ENCODE measurements around the gene SLIT3.
A peak's percentile ranks its signal among the peaks of the same experiment; 100 is the strongest.
"Not testable (repeated sequence)": the region's sequence is repeated elsewhere in the genome, so short reads cannot be mapped to it uniquely, and the experiment has no call there.

SLIT3 gene

DNA sequence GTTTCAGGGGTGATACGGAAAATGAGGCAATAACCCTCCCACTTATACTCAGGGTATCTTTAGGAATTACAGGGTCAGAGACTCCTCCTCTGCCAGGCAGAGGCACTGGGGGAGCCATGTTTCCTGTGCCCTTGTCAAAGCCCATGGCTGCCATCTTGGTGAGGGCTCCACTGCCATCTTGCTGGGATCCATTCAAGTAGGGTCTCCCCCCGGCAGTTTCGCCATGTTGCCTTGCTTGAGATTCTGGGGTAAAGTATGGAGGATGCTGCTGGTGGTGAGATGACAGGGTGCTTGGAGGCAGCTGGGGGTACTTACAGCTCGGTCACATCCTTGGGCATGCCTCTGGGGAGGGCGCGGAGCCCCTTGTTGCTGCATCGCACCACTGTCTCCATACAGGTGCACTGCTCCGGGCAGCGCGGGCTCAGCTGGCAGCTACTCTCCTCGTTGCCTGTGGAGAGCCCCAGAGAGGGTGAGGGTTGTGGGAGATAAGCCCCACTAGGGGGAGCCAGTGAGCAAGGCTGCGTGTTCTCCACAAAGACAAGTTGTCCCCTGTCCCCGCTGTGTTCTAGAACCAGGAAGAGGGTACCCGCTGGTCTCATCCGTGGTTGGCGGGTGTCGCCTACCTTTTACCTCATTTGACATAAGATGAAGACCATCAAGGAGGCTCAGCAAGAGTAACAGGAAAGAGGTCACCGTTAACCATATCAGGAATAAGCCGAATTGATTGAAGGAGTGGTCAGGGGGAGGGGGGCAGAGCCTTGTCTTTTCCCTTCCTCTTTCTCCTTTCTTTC is 552.8 kb downstream of the SLIT3 start:
- Histone ChIP-seq H3K27ac (ENCODE audit: low read depth, low read length) (no peak overlapping the region), H3K4me2 (ENCODE audit: low read depth, low read length, poor library complexity, severe bottlenecking) (no peak overlapping the region), H3F3A (ENCODE audit: insufficient read depth) (no peaks in the 10 kb centered on the region), H3K4me3 (ENCODE audit: insufficient read depth, low read length, poor library complexity, severe bottlenecking) (no peak overlapping the region), H3K27me3 (ENCODE audit: low read length) (no peaks in the 10 kb centered on the region), H3K9me2 (replicated peaks; ENCODE audit: insufficient read depth, low read length) (no peaks in the 10 kb centered on the region), H3K9ac (ENCODE audit: low read length) (no peak overlapping the region), H3K79me2 (ENCODE audit: insufficient read depth, low read length) (no peaks in the 10 kb centered on the region), H3K36me3 (ENCODE audit: low read length) (no peaks in the 10 kb centered on the region), H2AFZ (ENCODE audit: low read depth, low read length, severe bottlenecking) (no peak overlapping the region), H3K9me3 (ENCODE audit: insufficient read depth, low read length) (no peaks in the 10 kb centered on the region), H4K20me1 (ENCODE audit: low read depth, low read length) (no peaks in the 10 kb centered on the region)
- TF ChIP-seq, protein P1, sequence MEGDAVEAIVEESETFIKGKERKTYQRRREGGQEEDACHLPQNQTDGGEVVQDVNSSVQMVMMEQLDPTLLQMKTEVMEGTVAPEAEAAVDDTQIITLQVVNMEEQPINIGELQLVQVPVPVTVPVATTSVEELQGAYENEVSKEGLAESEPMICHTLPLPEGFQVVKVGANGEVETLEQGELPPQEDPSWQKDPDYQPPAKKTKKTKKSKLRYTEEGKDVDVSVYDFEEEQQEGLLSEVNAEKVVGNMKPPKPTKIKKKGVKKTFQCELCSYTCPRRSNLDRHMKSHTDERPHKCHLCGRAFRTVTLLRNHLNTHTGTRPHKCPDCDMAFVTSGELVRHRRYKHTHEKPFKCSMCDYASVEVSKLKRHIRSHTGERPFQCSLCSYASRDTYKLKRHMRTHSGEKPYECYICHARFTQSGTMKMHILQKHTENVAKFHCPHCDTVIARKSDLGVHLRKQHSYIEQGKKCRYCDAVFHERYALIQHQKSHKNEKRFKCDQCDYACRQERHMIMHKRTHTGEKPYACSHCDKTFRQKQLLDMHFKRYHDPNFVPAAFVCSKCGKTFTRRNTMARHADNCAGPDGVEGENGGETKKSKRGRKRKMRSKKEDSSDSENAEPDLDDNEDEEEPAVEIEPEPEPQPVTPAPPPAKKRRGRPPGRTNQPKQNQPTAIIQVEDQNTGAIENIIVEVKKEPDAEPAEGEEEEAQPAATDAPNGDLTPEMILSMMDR (IDR thresholded peaks at IDR 0.05; ENCODE audit: insufficient read depth, low read length, poor library complexity, severe bottlenecking): peak; percentile 77
- no peak for TF ChIP-seq EZH2phosphoT487 (conservative IDR thresholded peaks at IDR 0.05; ENCODE audit: low read length)

DNA sequence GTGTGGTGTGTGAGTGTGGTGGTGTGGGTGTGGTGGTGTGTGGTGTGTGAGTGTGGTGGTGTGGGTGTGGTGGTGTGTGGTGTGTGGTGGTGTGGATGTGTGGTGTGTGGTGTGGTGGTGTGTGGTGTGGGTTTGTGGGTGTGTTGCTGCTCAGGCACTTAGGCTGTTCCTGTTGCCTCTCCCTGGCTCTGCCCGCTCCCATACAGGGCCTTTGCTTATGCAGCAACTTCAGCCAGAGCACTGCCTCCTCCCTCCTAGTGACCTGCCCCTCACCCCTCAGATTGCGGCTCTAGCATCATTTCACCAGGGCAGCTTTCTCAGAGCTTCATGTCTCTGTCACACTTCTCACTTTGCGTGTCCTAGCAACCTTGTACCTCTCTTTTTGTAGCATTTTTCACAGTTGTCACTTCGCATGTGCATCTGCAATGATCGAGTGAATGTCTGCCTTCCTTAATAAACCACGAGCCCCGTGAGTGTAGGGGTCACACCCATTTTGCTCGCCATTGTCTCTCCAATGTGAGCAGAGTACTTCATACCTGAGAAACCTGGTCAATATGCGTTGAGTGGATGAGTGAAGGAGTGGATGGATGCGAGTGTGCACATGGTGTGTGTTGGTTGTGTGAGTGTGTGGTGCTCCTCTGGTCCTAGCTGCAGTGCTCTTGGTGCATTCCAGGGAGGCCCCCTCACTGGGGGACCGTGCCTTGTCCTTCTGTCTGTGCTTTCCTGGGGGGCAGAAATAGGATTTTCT is 553.9 kb downstream of the SLIT3 start:
- H2AFZ ChIP-seq (ENCODE audit: low read depth, low read length, severe bottlenecking): no peak overlapping the region
- no peaks in the 10 kb centered on the region for H4K20me1 ChIP-seq (ENCODE audit: low read depth, low read length)
- H3K36me3 ChIP-seq (ENCODE audit: low read length): no peaks in the 10 kb centered on the region
- H3K9me3 ChIP-seq (ENCODE audit: insufficient read depth, low read length): no peaks in the 10 kb centered on the region
- no peak overlapping the region for H3K9ac ChIP-seq (ENCODE audit: low read length)
- H3K9me2 ChIP-seq (replicated peaks; ENCODE audit: insufficient read depth, low read length): no peaks in the 10 kb centered on the region
- H3K4me2 ChIP-seq (ENCODE audit: low read depth, low read length, poor library complexity, severe bottlenecking): no peak overlapping the region
- no peaks in the 10 kb centered on the region for H3F3A ChIP-seq (ENCODE audit: insufficient read depth)
- H3K27me3 ChIP-seq (ENCODE audit: low read length): no peaks in the 10 kb centered on the region
- TF ChIP-seq EZH2phosphoT487 (conservative IDR thresholded peaks at IDR 0.05; ENCODE audit: low read length): no peak
- TF ChIP-seq, protein P1 (IDR thresholded peaks at IDR 0.05; ENCODE audit: insufficient read depth, low read length, poor library complexity, severe bottlenecking): no peak
- H3K27ac ChIP-seq (ENCODE audit: low read depth, low read length): no peak overlapping the region
- no peaks in the 10 kb centered on the region for H3K79me2 ChIP-seq (ENCODE audit: insufficient read depth, low read length)
- H3K4me3 ChIP-seq (ENCODE audit: insufficient read depth, low read length, poor library complexity, severe bottlenecking): no peak overlapping the region

DNA sequence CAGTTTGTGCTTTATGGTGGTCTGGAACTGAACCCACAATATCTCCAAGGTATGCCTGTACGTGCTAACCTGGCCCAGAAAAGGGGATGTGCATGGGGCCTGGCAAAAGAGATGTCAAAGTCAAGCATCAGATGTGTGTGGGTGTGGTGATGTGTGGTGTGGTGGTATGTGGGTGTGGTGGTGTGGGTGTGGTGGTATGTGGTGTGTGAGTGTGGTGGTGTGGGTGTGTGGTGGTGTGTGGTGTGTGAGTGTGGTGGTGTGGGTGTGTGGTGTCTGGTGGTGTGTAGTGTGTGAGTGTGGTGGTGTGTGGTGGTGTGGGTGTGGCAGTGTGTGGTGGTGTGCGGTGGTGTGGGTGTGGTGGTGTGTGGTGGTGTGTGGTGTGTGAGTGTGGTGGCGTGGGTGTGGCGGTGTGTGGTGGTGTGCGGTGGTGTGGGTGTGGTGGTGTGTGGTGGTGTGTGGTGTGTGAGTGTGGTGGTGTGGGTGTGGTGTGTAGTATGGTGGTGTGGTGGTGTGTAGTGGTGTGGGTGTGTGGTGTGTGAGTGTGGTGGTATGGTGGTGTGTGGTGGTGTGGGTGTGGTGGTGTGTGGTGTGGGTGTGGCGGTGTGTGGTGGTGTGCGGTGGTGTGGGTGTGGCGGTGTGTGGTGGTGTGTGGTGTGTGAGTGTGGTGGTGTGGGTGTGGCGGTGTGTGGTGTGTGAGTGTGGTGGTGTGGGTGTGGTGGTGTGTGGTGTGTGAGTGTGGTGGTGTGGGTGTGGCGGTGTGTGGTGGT is 554.6 kb downstream of the SLIT3 start:
- not testable (repeated sequence) for H3K27me3 ChIP-seq (ENCODE audit: low read length); H2AFZ ChIP-seq (ENCODE audit: low read depth, low read length, severe bottlenecking); H3K9me3 ChIP-seq (ENCODE audit: insufficient read depth, low read length); H3K9ac ChIP-seq (ENCODE audit: low read length); H3F3A ChIP-seq (ENCODE audit: insufficient read depth); H3K27ac ChIP-seq (ENCODE audit: low read depth, low read length); H3K79me2 ChIP-seq (ENCODE audit: insufficient read depth, low read length); H3K9me2 ChIP-seq (replicated peaks; ENCODE audit: insufficient read depth, low read length); H4K20me1 ChIP-seq (ENCODE audit: low read depth, low read length); H3K4me3 ChIP-seq (ENCODE audit: insufficient read depth, low read length, poor library complexity, severe bottlenecking); H3K4me2 ChIP-seq (ENCODE audit: low read depth, low read length, poor library complexity, severe bottlenecking); H3K36me3 ChIP-seq (ENCODE audit: low read length)

Measured in SU-DHL-6 (cell line).